H1 (cell line): ENCODE measurements around the gene DENND1A. TPM values are rescaled to one million over a fixed set of nuclear protein-coding genes. Genes with fewer than 3 reads are reported as not detected.

ENCODE experiments used
- EGR1 ChIP-seq: IDR thresholded peaks from 2 replicates; pipeline ENCODE4 v1.6.1; 2011; ENCODE audit warnings: low read depth, low read length, borderline replicate concordance
- SRF ChIP-seq: IDR thresholded peaks from 2 replicates; pipeline ENCODE4 v1.6.1; 2011; ENCODE audit warnings: mild to moderate bottlenecking, low read depth, low read length, moderate library complexity
- TCF12 ChIP-seq: IDR thresholded peaks from 2 replicates; pipeline ENCODE4 v1.6.1; 2011; ENCODE audit warnings: low read depth, mild to moderate bottlenecking, low read length
- ZNF274 ChIP-seq: IDR thresholded peaks from 2 replicates; pipeline ENCODE4 v1.7.0; 2012; ENCODE audit warnings: low read length, borderline replicate concordance; ENCODE audit errors: extremely low read depth
- polyA plus RNA-seq, 7 experiments: library from polyadenylated mRNA; depleted of rRNA in 3 of 7; stranded (reverse) in 5 of 7; unstranded in 2 of 7; fragments of >200 nt in 5 of 7; fragments of 200-250 nt in 2 of 7; gene quantifications; 1 replicate in 5 of 7; 2 replicates in 1 of 7; 4 replicates in 1 of 7; pipeline versions ENCODE4 v1.2.1 to v1.2.3, GENCODE V29; 2011 to 2013; ENCODE audit warnings: missing spikeins in 2 of 7, mixed read lengths in 2 of 7
- total RNA-seq: library from RNA; stranded (reverse); fragmentation: NEBNext Ultra II Directional; extraction: Animal tissue kit (Norgen Biotek cat#: 25700); gene quantifications from 2 replicates; pipeline ENCODE4 v1.2.1, GENCODE V29; 2021
- TF ChIP-seq, protein P1 (sequence below): IDR thresholded peaks from 2 replicates; pipeline ENCODE4 v1.6.1; 2012; ENCODE audit warnings: inconsistent platforms

The DENND1A gene
- total and polyA plus RNA-seq, 2 of the 8 experiments (the other 6 are each of a cell fraction or from before 2014, with no cell fraction given): 24.1 to 26.4 TPM

DNA sequence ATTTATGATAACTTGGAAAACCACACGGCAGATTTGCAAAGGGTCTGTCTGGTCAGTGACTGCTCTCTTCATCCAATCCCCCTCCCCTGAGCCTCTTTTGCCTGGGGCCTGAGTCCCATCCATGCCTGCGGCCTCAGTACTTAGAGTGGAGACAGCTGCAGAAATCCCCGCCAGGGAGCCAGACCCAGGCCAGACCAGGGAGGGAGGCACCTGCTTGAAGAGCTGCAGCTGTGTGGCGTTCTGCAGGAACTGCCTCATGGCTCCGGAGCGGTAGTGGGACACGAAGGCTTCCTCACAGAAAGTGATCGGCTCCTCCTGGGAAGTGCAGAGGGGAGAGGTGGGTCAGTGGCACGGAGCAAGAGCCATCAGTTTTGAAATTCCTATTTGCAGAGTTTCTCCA lies 472.3 kb downstream of the DENND1A start (continued):
- TF ChIP-seq SRF (no peak), TCF12 (no peak), EGR1 (no peak), ZNF274 (no peak)
- TF ChIP-seq, protein P1, sequence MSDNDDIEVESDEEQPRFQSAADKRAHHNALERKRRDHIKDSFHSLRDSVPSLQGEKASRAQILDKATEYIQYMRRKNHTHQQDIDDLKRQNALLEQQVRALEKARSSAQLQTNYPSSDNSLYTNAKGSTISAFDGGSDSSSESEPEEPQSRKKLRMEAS: no peak
